Skeletal muscle satellite cell (primary cell): ENCODE results near the gene NPEPL1. TPM values are rescaled to one million over a fixed set of nuclear protein-coding genes. Genes with fewer than 3 reads are reported as not detected.
A peak's percentile ranks its signal among the peaks of the same experiment; 100 is the strongest.
"Not testable (repeated sequence)": the region's sequence is repeated elsewhere in the genome, so short reads cannot be mapped to it uniquely, and the experiment has no call there.

Source experiments
- H3K27me3 ChIP-seq: 2 replicates; pipeline ENCODE4 v1.7.0; 2013; ENCODE audit warnings: low read length; ENCODE audit not compliant: control insufficient read depth, insufficient read depth
- H3K36me3 ChIP-seq: 2 replicates; pipeline ENCODE4 v1.7.0; 2013; ENCODE audit warnings: mild to moderate bottlenecking, control low read depth, low read length; ENCODE audit not compliant: insufficient read depth
- H3K4me1 ChIP-seq: 2 replicates; pipeline ENCODE4 v1.7.0; 2013; ENCODE audit warnings: low read length; ENCODE audit not compliant: control insufficient read depth, insufficient read depth
- H3K4me2 ChIP-seq: 2 replicates; pipeline ENCODE4 v1.7.0; 2013; ENCODE audit warnings: mild to moderate bottlenecking, low read length
- H3K4me3 ChIP-seq: 2 replicates; pipeline ENCODE4 v1.7.0; 2013; ENCODE audit warnings: low read length
- H3K9ac ChIP-seq: 2 replicates; pipeline ENCODE4 v1.7.0; 2013; ENCODE audit warnings: mild to moderate bottlenecking, low read depth, low read length, moderate library complexity
- H3K9me3 ChIP-seq: replicated peaks from 2 replicates; pipeline ENCODE4 v1.7.0; 2013; ENCODE audit warnings: mild to moderate bottlenecking, control low read depth, low read length
- total RNA-seq: library from RNA; depleted of rRNA; stranded (reverse); fragments of >200 nt; gene quantifications from 2 replicates; pipeline ENCODE4 v1.2.3, GENCODE V29; 2012; rRNA removed

The NPEPL1 gene, protein sequence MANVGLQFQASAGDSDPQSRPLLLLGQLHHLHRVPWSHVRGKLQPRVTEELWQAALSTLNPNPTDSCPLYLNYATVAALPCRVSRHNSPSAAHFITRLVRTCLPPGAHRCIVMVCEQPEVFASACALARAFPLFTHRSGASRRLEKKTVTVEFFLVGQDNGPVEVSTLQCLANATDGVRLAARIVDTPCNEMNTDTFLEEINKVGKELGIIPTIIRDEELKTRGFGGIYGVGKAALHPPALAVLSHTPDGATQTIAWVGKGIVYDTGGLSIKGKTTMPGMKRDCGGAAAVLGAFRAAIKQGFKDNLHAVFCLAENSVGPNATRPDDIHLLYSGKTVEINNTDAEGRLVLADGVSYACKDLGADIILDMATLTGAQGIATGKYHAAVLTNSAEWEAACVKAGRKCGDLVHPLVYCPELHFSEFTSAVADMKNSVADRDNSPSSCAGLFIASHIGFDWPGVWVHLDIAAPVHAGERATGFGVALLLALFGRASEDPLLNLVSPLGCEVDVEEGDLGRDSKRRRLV
- total RNA-seq, result 27.1 and 27.5 TPM in 2 replicates

DNA sequence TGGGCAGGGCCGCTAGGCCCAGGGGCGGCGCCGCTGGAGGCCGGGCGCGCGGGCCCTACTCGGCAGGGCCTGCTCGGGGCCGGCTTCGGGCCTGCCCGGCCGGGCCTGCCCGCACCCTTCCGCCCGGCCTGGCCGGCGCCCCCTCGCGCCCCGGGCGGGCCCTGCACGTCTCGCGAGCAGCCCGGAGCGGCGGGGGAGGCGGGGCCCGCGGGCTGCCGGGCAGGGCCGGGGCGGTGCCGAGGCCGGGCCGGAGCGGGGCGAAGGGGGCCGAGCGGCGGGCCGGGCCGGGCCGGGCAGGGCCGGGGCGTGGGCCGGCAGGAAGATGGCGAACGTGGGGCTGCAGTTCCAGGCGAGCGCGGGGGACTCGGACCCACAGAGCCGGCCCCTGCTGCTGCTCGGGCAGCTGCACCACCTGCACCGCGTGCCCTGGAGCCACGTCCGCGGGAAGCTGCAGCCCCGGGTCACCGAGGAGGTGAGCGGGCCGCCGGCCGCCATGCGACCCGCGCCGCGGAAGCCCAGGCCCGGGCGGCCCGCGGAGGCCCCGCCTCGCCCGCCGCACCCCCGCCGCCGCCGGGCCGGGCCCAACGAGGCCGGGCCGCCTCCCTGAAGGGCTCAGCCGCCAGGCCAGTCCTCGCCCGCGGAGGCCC is at the start of gene NPEPL1:
NPEPL1 (plus strand) TSS at position 222 of the 647 bp plus-strand sequence; CDS start at position 323, 101 bp downstream.
- Histone ChIP-seq H3K9ac (peak within 1 kb of the TSS; percentile 98), H3K4me3 (peak within 1 kb of the TSS; percentile 74), H3K36me3 (peaks cover 30% of the 10 kb centered on the region)

GRCh38 chr20:58642896-58643295 is 49.7 kb upstream of the NPEPL1 start:
- not testable (repeated sequence) for H3K9me3 ChIP-seq, H3K36me3 ChIP-seq, H3K4me2 ChIP-seq, H3K4me3 ChIP-seq, H3K27me3 ChIP-seq, H3K9ac ChIP-seq
- H3K4me1 ChIP-seq, result peaks cover 19% of the 10 kb centered on the region

More for the DNA sequence above, at the start of gene NPEPL1:
- H3K4me1 ChIP-seq, result peaks cover 56% of the 10 kb centered on the region
- no peaks in the 10 kb centered on the region for H3K27me3 ChIP-seq
- H3K4me2 ChIP-seq, result peak within 1 kb of the TSS; percentile 94
- H3K9me3 ChIP-seq, result no peaks in the 10 kb centered on the region

GRCh38 chr20:58645412-58645968 is 47.1 kb upstream of the NPEPL1 start:
- H3K4me2 ChIP-seq, result no peak overlapping the region
- H3K9ac ChIP-seq, result no peak overlapping the region
- no peak overlapping the region for H3K4me3 ChIP-seq
- no peaks in the 10 kb centered on the region for H3K36me3 ChIP-seq
- H3K9me3 ChIP-seq, result no peaks in the 10 kb centered on the region
- peaks cover 26% of the 10 kb centered on the region for H3K4me1 ChIP-seq
- no peaks in the 10 kb centered on the region for H3K27me3 ChIP-seq

DNA sequence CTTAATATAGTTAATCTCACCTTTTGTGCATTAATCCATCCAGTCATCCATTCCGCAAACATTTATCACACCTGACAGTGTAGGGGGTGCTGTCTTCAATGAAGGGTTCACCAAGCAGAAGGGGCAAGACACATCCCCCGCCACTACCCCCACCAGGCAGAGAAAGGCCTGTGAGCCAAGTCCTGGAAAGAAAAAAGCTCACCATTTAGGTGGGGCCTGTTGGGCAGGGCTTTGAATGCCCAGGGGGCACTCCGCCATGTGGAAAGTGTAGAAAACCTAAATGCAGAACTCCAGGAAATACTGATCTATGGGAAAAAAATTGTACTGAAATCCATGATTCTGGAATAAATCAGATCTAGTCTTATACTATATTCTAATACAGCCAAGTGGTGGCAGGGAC is 46.3 kb upstream of the NPEPL1 start:
- peaks cover 24% of the 10 kb centered on the region for H3K4me1 ChIP-seq
- no peak overlapping the region for H3K9ac ChIP-seq
- H3K4me2 ChIP-seq, result no peak overlapping the region
- no peaks in the 10 kb centered on the region for H3K9me3 ChIP-seq
- H3K27me3 ChIP-seq, result no peaks in the 10 kb centered on the region
- no peaks in the 10 kb centered on the region for H3K36me3 ChIP-seq
- no peak overlapping the region for H3K4me3 ChIP-seq

DNA sequence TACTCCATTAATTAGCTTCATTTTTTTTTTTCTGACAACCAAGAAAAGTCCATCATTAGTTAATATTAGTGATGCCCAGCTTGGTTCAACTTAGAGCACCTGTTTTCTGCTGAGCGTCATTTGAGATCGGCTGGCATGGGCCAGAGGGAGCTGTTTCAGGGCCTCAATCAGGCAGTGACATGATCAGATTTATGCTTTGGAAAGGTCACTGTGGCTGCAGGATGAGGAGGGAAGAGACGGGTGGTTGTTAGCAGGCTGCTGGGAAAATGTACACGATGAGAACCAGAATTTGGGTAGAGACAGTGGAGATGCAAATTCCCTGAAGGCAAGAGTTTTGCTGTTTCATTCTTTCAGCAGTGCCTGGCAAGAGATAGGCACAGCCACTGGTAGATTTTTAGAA is 45.9 kb upstream of the NPEPL1 start:
- no peak overlapping the region for H3K9ac ChIP-seq
- H3K36me3 ChIP-seq, result no peaks in the 10 kb centered on the region
- peaks cover 24% of the 10 kb centered on the region for H3K4me1 ChIP-seq
- H3K4me3 ChIP-seq, result no peak overlapping the region
- no peaks in the 10 kb centered on the region for H3K9me3 ChIP-seq
- no peak overlapping the region for H3K4me2 ChIP-seq
- H3K27me3 ChIP-seq, result no peaks in the 10 kb centered on the region

DNA sequence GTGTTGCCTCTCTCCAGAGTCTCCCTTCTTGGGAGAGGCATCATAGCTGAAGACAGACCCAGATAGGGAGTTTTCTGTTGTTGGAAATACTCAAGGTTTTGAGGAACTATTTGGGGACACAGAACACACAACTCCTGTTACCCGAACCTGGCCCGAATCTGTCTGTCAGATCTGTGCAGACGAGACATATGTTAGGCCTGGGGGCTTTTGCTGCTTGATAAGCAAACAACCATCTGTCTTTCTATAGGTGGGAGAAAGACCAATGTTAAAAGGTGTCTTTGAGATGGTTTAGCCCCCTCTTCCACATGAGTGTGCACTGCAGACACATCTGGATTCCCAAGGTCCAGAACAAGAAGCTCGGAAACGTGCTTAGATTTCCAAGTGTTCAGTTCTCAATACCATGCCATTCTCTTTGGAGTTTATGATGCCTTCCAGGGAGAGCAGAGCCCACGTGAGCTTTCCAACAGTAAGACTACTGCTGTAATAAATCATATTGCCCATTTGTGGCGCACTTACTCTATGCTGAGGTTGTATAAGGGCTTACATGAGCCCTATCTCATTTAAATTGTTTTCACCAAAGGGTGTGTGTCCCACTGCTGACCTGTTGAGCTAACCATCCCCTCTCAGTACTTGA is 45.3 kb upstream of the NPEPL1 start:
- Histone ChIP-seq H3K36me3 (no peaks in the 10 kb centered on the region), H3K4me3 (no peak overlapping the region), H3K4me2 (peak overlapping the region; percentile 12), H3K9me3 (no peaks in the 10 kb centered on the region), H3K4me1 (peaks cover 24% of the 10 kb centered on the region), H3K9ac (no peak overlapping the region), H3K27me3 (no peaks in the 10 kb centered on the region)

- no peaks in the 10 kb centered on the region for H3K27me3 ChIP-seq
- H3K9ac ChIP-seq, result no peak overlapping the region
- H3K9me3 ChIP-seq, result no peaks in the 10 kb centered on the region
- peaks cover 26% of the 10 kb centered on the region for H3K4me1 ChIP-seq
- H3K36me3 ChIP-seq, result no peaks in the 10 kb centered on the region
- H3K4me3 ChIP-seq, result no peak overlapping the region
- peak overlapping the region; percentile 12 for H3K4me2 ChIP-seq
Measured at GRCh38 chr20:58647796-58648501, 44.7 kb upstream of the NPEPL1 start.

DNA sequence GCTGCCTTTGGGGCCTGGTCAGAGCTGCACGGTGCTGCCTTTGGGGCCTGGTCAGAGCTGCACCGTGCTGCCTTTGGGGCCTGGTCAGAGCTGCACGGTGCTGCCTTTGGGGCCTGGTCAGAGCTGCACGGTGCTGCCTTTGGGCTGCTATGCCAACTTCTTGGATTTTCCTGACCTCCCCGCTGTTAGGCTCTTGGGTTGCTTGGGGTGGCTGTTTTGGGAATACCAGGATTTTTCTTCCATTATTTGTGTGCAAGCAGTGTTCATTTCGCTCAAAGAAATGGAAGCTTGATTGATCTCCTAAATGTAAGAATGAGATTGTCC is 44.1 kb upstream of the NPEPL1 start:
- H3K9me3 ChIP-seq, H3K4me3 ChIP-seq, H3K36me3 ChIP-seq, H3K4me2 ChIP-seq, H3K9ac ChIP-seq, H3K27me3 ChIP-seq: not testable (repeated sequence)
- peaks cover 31% of the 10 kb centered on the region for H3K4me1 ChIP-seq

- Histone ChIP-seq H3K36me3 (no peaks in the 10 kb centered on the region), H3K4me3 (peak overlapping the region; percentile 89), H3K9me3 (no peaks in the 10 kb centered on the region), H3K9ac (peak overlapping the region; percentile 97), H3K4me1 (peaks cover 39% of the 10 kb centered on the region), H3K27me3 (no peaks in the 10 kb centered on the region), H3K4me2 (peak overlapping the region; percentile 93)
Measured at GRCh38 chr20:58649288-58650180, 43.1 kb upstream of the NPEPL1 start.

GRCh38 chr20:58650181-58650775 is 42.3 kb upstream of the NPEPL1 start:
- Histone ChIP-seq H3K9me3 (no peaks in the 10 kb centered on the region), H3K4me1 (peaks cover 42% of the 10 kb centered on the region), H3K36me3 (no peaks in the 10 kb centered on the region), H3K4me3 (peak overlapping the region; percentile 89), H3K9ac (peak overlapping the region; percentile 97), H3K4me2 (peak overlapping the region; percentile 93), H3K27me3 (no peaks in the 10 kb centered on the region)
